Measurements from ENCODE around the gene SNX5.

Gene SNX5

DNA sequence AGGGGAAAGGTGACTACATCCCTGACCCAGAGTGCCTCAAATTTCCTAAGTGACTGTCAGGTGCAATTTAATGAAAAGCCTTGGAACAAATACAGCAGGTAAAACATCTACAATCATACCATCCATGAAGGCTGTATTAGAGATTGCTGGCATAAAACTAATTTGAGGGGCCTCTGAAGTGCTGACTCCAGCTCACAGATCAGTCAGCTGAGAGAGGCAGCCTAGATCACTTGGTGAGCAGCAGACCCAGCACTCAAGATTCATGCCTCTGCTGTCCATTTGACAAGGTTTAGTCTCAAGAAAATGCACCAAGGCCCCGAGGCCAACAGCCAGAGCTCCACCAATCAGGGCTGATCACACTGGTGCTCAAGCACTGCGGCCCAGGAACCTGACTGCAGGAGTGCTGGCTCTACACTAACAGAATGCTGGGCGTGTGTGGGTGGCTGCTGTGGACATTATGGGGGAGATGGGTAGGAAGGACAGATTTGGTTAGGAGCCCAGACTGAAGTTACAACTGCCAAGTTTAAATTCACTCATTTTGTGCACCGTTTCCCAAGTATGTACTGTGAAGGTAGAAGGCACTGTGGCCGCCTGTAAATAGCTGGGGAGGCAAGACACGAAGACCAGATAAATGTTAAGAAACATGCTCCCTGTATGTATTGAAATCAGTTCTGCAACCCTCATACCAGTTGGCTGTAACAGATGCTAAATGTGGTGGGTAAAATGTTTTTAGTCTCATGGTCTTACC lies 28.2 kb downstream of the SNX5 start:
- DNase-seq (ENCODE audit: low read depth, low spot score) = no peak

GRCh38 chr20:17939622-17940223 lies 28.9 kb downstream of the SNX5 start:
- DNase-seq (ENCODE audit: low read depth, low spot score) = no peak

GRCh38 chr20:17938871-17939619 lies 29.5 kb downstream of the SNX5 start:
- peak; percentile 46 for DNase-seq (ENCODE audit: low read depth, low spot score)

- DNase-seq (ENCODE audit: low read depth, low spot score) = peak; percentile 82
Observed at GRCh38 chr20:17936761-17937732, 31.5 kb downstream of the SNX5 start.

DNA sequence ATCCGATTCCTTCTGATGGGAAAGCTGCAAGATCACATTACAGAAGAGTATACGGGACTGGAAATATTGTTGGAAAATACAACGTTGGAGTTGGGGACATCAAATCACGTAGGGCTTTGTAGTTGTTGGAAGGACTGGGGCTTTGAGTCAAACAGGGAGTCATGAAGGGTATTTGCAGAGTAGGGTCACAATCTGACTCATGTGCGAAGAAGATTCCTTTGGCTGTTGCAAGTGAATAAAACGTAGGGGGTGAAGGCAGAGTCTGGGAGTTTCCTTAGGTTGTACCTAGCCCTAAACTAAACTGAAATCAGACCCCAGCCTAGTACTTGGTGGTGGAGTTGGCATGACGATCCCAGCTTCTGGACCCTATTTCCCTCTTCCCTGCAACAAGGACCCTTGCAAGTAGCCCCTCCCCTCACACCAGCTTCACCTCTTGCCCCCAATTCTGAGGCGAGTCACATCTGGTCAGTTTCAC lies 32.3 kb downstream of the SNX5 start:
- no peak for DNase-seq (ENCODE audit: low read depth, low spot score)

- DNase-seq (ENCODE audit: low read depth, low spot score) = no peak
Observed at GRCh38 chr20:17935761-17936160, 32.8 kb downstream of the SNX5 start.

GRCh38 chr20:17935186-17935585 lies 33.4 kb downstream of the SNX5 start:
- no peak for DNase-seq (ENCODE audit: low read depth, low spot score)

GRCh38 chr20:17934141-17934862 lies 34.3 kb downstream of the SNX5 start:
- peak; percentile 76 for DNase-seq (ENCODE audit: low read depth, low spot score)

DNA sequence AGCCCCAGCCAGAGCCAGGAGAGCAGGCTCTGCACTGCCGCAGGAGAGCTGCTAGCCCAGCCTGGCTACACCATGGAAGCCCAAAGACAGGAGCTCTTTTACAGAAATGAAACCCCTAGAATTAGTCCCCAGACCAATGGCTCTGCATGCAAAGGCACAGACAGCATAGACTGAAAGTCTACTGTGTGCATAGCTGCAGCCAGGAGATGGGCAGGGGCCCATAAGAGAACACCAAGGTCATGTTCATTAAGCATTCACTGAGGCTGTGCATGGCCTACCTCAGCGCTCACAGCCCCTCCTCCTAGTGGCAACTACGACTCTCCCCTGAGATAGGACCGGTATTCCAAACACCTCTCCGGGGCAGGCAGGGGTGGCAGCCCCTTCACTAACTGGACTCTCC lies 34.9 kb downstream of the SNX5 start:
- DNase-seq (ENCODE audit: low read depth, low spot score) = no peak

DNA sequence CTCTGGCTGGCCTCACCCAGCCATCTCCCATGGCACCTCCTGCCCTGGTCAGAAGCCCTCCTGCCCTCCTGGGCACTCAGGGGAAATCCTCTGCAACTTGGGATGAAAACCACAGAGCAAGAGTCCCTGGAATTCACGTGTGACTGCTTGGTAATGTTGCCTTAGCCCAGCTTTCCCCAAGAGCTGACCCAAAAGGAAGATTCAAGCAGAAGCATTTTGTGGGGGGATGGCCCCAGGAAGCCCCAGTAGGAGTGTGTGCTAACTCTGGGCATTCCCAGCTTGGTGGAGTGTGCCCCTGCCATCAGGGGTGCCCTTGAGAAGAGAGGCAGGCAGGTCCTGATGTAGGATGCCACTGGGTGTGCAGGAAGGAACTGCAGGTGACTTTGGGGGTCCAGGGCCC lies 35.5 kb downstream of the SNX5 start:
- DNase-seq (ENCODE audit: low read depth, low spot score) = no peak

- DNase-seq (ENCODE audit: low read depth, low spot score) = no peak
Observed at GRCh38 chr20:17932396-17932795, 36.2 kb downstream of the SNX5 start.

GRCh38 chr20:17931513-17931912 lies 37.1 kb downstream of the SNX5 start:
- no peak for DNase-seq (ENCODE audit: low read depth, low spot score)

GRCh38 chr20:17928633-17929311 lies 39.8 kb downstream of the SNX5 start:
- DNase-seq (ENCODE audit: low read depth, low spot score) = no peak

GRCh38 chr20:17928211-17928611 lies 40.4 kb downstream of the SNX5 start:
- DNase-seq (ENCODE audit: low read depth, low spot score) = no peak

DNA sequence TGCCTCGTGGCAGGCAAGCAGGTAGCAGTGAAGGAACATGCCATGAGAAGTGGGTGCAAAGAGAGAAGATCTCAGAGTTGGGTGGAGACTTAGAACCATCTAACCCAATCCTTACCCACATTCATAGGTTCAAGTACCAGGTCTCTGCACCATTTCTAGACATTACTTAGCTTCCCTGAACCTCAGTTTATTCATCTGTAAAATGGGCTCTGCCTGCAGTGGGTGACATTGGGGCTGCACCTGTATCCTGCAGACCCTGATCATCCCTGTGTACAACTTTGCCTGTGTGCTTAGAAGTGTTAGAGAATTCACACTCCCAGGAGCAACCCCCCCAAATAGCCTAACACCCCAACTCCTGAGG lies 42.7 kb downstream of the SNX5 start:
- no peak for DNase-seq (ENCODE audit: low read depth, low spot score)

- DNase-seq (ENCODE audit: low read depth, low spot score) = no peak
Observed at GRCh38 chr20:17925141-17925939, 43.3 kb downstream of the SNX5 start.

GRCh38 chr20:17921774-17922173 lies 46.8 kb downstream of the SNX5 start:
- no peak for DNase-seq (ENCODE audit: low read depth, low spot score)

- no peak for DNase-seq (ENCODE audit: low read depth, low spot score)
Observed at GRCh38 chr20:17919149-17919548, 49.4 kb downstream of the SNX5 start.

GRCh38 chr20:17917832-17918618 lies 50.6 kb downstream of the SNX5 start:
- DNase-seq (ENCODE audit: low read depth, low spot score) = no peak
